ENCODE results near the gene PRKD1.

- no peak for TF ChIP-seq SUZ12 (IDR thresholded peaks at IDR 0.05; ENCODE audit: extremely low read depth, insufficient read depth, insufficient read length)
- no peak for TF ChIP-seq YY1 (IDR thresholded peaks at IDR 0.05; ENCODE audit: insufficient read depth, insufficient read length)
- no peak for TF ChIP-seq ZNF274 (IDR thresholded peaks at IDR 0.05; ENCODE audit: low read depth, low read length)
Observed at GRCh38 chr14:29821242-29821641, 106.4 kb downstream of the PRKD1 start.
